Panc1 (cell line): ENCODE measurements around the gene CAMK1D. TPM values are rescaled to one million over a fixed set of nuclear protein-coding genes. Genes with fewer than 3 reads are reported as not detected.
"Not testable (repeated sequence)": the region's sequence is repeated elsewhere in the genome, so short reads cannot be mapped to it uniquely, and the experiment has no call there.

Experiments
- ATAC-seq: fragments of 200-7000 bp; cut with Tn5 transposase; 2 replicates; pipeline ENCODE4 v1.9.1; 2020; ENCODE audit warnings: mild to moderate bottlenecking, moderate library complexity
- BruUV-seq: library from RNA; stranded (reverse); fragments of 400-500 nt; replicated peaks from 2 replicates; lab custom pipeline; 2021; lab: Mats Ljungman, UMichigan
- CTCF ChIA-PET: fragments of 300-600 bp; sonication (Branson Sonifier 250); formaldehyde crosslinking; loops from one replicate; lab custom pipeline; 2022; ENCODE audit warnings: antibody characterized with exemption; lab: Charles Lee
- POLR2A ChIA-PET: fragments of 300-600 bp; sonication (Branson Sonifier 250); formaldehyde crosslinking; loops from one replicate; lab custom pipeline; 2022; ENCODE audit warnings: antibody characterized with exemption; lab: Charles Lee
- DNase-seq: peaks from one replicate; pipeline ENCODE4 v3.0.0-alpha.2; 2010; ENCODE audit warnings: low read depth, low spot score
- H3K27ac ChIP-seq: 2 replicates; pipeline ENCODE4 v1.5.1; 2011; ENCODE audit warnings: mild to moderate bottlenecking, low read length, inconsistent platforms
- H3K27me3 ChIP-seq: fragments of 200-500 bp; sonication (Bioruptor generic); 2 replicates; pipeline ENCODE4 v1.6.0; 2014; ENCODE audit warnings: low read length, inconsistent platforms; ENCODE audit not compliant: control insufficient read depth, insufficient read depth
- H3K36me3 ChIP-seq: fragments of 200-500 bp; sonication (Bioruptor generic); 2 replicates; pipeline ENCODE4 v1.5.1; 2014; ENCODE audit warnings: inconsistent platforms, mild to moderate bottlenecking, low read length, moderate library complexity; ENCODE audit not compliant: control insufficient read depth, insufficient read depth
- H3K4me1 ChIP-seq: 2 replicates; pipeline ENCODE4 v1.5.1; 2011; ENCODE audit warnings: inconsistent platforms, mild to moderate bottlenecking, low read length, moderate library complexity; ENCODE audit not compliant: control insufficient read depth, insufficient read depth
- H3K4me3 ChIP-seq, 2 experiments: 2 replicates each; pipeline ENCODE4 v1.5.1; 2011 to 2012; ENCODE audit warnings: low read depth in 2 of 2, low read length in 2 of 2, mild to moderate bottlenecking in 2 of 2, inconsistent platforms in 1 of 2, moderate library complexity in 1 of 2
- H3K9me3 ChIP-seq: fragments of 200-500 bp; sonication (Bioruptor generic); 2 replicates; pipeline ENCODE4 v1.5.1; 2014; ENCODE audit warnings: low read depth, mild to moderate bottlenecking, inconsistent platforms, low read length, moderate library complexity; ENCODE audit not compliant: control insufficient read depth, insufficient read depth
- CTCF ChIP-seq: fragments of 450-650 bp; IDR thresholded peaks from 2 replicates; pipeline ENCODE4 v1.5.1; 2017; ENCODE audit warnings: mild to moderate bottlenecking
- POLR2AphosphoS5 ChIP-seq: IDR thresholded peaks from 2 replicates; pipeline ENCODE4 v1.6.1; 2012; ENCODE audit warnings: mild to moderate bottlenecking, low read depth, low read length, moderate library complexity
- REST ChIP-seq, 2 experiments: IDR thresholded peaks; 2 replicates each; pipeline ENCODE4 v1.6.1; 2011 to 2012; ENCODE audit warnings: low read depth in 2 of 2, control low read depth in 1 of 2, low read length in 1 of 2, mild to moderate bottlenecking in 1 of 2, moderate library complexity in 1 of 2; ENCODE audit not compliant: insufficient read depth in 1 of 2
- SIN3A ChIP-seq: IDR thresholded peaks from 2 replicates; pipeline ENCODE4 v1.6.1; 2012; ENCODE audit warnings: low read depth, mild to moderate bottlenecking, low read length, moderate library complexity, borderline replicate concordance; ENCODE audit not compliant: insufficient read depth
- TCF7L2 ChIP-seq: IDR thresholded peaks from 2 replicates; pipeline ENCODE4 v1.6.1; 2011; ENCODE audit warnings: mild to moderate bottlenecking, low read depth, low read length, inconsistent platforms
- in situ Hi-C: cut with HindIII; loops from 2 replicates; pipeline ENCODE4 v1.10.0; 2016; ENCODE audit warnings: low sequenced_read_pairs, low pct_unique_long_range_greater_than_20kb
- intact Hi-C: fragments of 100-400 bp; cut with micrococcal nuclease; formaldehyde crosslinking; loops from one replicate; pipeline ENCODE4 v1.10.0; 2022; ENCODE audit not compliant: unreplicated experiment
- total RNA-seq: library from RNA; stranded (reverse); gene quantifications from one replicate; pipeline ENCODE4 v1.2.1, GENCODE V29; 2021; ENCODE audit not compliant: unreplicated experiment

CAMK1D gene
- total RNA-seq, 1 experiment from 2014 or later = 5.7 TPM

GRCh38 chr10:12741360-12741804 lies 392.0 kb downstream of the CAMK1D start:
- in situ Hi-C loops = no loop called here
- no peak for ATAC-seq
- BruUV-seq = no TSS peak

GRCh38 chr10:12742771-12743170 lies 393.4 kb downstream of the CAMK1D start:
- in situ Hi-C loops (no loop called here), intact Hi-C loops (no loop called here)
- H3K27me3 ChIP-seq = no peaks in the 10 kb centered on the region
- ChIA-PET POLR2A (no interaction called here), CTCF (no interaction called here)
- DNase-seq (no peak), ATAC-seq (no peak)
- no TSS peak for BruUV-seq
- no peak overlapping the region for H3K4me3 ChIP-seq
- no peaks in the 10 kb centered on the region for H3K36me3 ChIP-seq
- no peaks in the 10 kb centered on the region for H3K9me3 ChIP-seq
- TF ChIP-seq CTCF = no peak
- H3K27ac ChIP-seq = no peak overlapping the region
- no peaks in the 10 kb centered on the region for H3K4me1 ChIP-seq

More at GRCh38 chr10:12741360-12741804, 392.0 kb downstream of the CAMK1D start:
- Histone ChIP-seq H3K27ac (no peak overlapping the region), H3K27me3 (no peaks in the 10 kb centered on the region), H3K9me3 (no peaks in the 10 kb centered on the region), H3K4me3 (no peak overlapping the region), H3K36me3 (no peaks in the 10 kb centered on the region), H3K4me1 (no peaks in the 10 kb centered on the region)
- no peak for DNase-seq
- CTCF ChIA-PET = no interaction called here
- intact Hi-C loops = no loop called here
- POLR2A ChIA-PET = no interaction called here
- TF ChIP-seq TCF7L2 (no peak), CTCF (no peak), SIN3A (no peak), POLR2AphosphoS5 (no peak)

GRCh38 chr10:12743466-12743865 lies 394.1 kb downstream of the CAMK1D start:
- intact Hi-C loops, H3K36me3 ChIP-seq, H3K9me3 ChIP-seq, BruUV-seq, H3K4me3 ChIP-seq, H3K4me1 ChIP-seq, H3K27ac ChIP-seq, POLR2A ChIA-PET, in situ Hi-C loops, CTCF ChIA-PET, H3K27me3 ChIP-seq, ATAC-seq, DNase-seq: not testable (repeated sequence)

GRCh38 chr10:12743941-12744340 lies 394.6 kb downstream of the CAMK1D start:
- TF ChIP-seq TCF7L2 (no peak), CTCF (no peak), SIN3A (no peak), POLR2AphosphoS5 (no peak), REST (IDR thresholded peaks at IDR 0.05; ENCODE audit: insufficient read depth in 1 of 2, low read depth in 2 of 2, low read length in 1 of 2) (no peak)
- Histone ChIP-seq H3K27me3 (no peaks in the 10 kb centered on the region), H3K4me1 (no peaks in the 10 kb centered on the region), H3K4me3 (no peak overlapping the region), H3K27ac (no peak overlapping the region), H3K36me3 (no peaks in the 10 kb centered on the region), H3K9me3 (no peaks in the 10 kb centered on the region)
- ATAC-seq (no peak), DNase-seq (no peak)
- intact Hi-C loops (no loop called here), in situ Hi-C loops (no loop called here)
- ChIA-PET POLR2A (no interaction called here), CTCF (no interaction called here)
- BruUV-seq = no TSS peak
